ENCODE measurements around the gene GAPDHS. TPM values are rescaled to one million over a fixed set of nuclear protein-coding genes. Genes with fewer than 3 reads are reported as not detected.

GAPDHS gene
- total RNA-seq, 1 experiment from 2014 or later, result not detected

- Histone ChIP-seq H3K4me1 (ENCODE audit: control insufficient read depth in 1 of 2, insufficient read depth in 2 of 2, low read length in 2 of 2) (peaks cover 3 to 8% of the 10 kb centered on the region in 2 experiments; a peak in 3 of 4 replicates), H3K9ac (ENCODE audit: low read length) (no peak overlapping the region), H3K9me2 (ENCODE audit: insufficient read depth) (no peaks in the 10 kb centered on the region), H3K9me3 (ENCODE audit: control insufficient read depth in 1 of 2, insufficient read depth in 1 of 2, low read depth in 1 of 2, low read length in 2 of 2) (no peaks in the 10 kb centered on the region), H3K36me3 (ENCODE audit: control insufficient read depth in 1 of 2, insufficient read depth in 2 of 2, low read length in 2 of 2) (peaks cover 8 to 30% of the 10 kb centered on the region in 2 experiments; a peak in 3 of 4 replicates), H3K4me2 (ENCODE audit: low read length) (no peak overlapping the region), H3K27ac (ENCODE audit: low read depth, low read length) (no peak overlapping the region), H2AFZ (ENCODE audit: low read depth, low read length, poor library complexity, severe bottlenecking) (no peak overlapping the region), H3K27me3 (ENCODE audit: insufficient read depth, low read length) (no peaks in the 10 kb centered on the region), H3K4me3 (replicated peaks in 1 of 2; ENCODE audit: low read depth in 1 of 2, low read length in 2 of 2) (no peak overlapping the region), H3K79me2 (ENCODE audit: insufficient read depth, low read length) (peaks cover 21% of the 10 kb centered on the region), H4K20me1 (ENCODE audit: insufficient read depth) (no peaks in the 10 kb centered on the region)
- no peak for ATAC-seq
- RAD21 ChIA-PET (ENCODE audit: low non-redundant PET in 1 of 2, low total read pairs in 2 of 2, uncharacterized antibody in 2 of 2, unreplicated experiment in 2 of 2), result no interaction called here
- TF ChIP-seq JUND (IDR thresholded peaks at IDR 0.05) (no peak), CTCF (IDR thresholded peaks at IDR 0.05 in 2 of 3, conservative IDR thresholded peaks at IDR 0.05 in 1 of 3; ENCODE audit: borderline replicate concordance in 1 of 3, insufficient read depth in 1 of 3, low read depth in 2 of 3, low read length in 2 of 3) (no peak), RAD21 (IDR thresholded peaks at IDR 0.05; ENCODE audit: low read depth) (no peak), EGR1 (IDR thresholded peaks at IDR 0.05; ENCODE audit: low read depth) (no peak), REST (IDR thresholded peaks at IDR 0.05; ENCODE audit: low read depth) (no peak)
- POLR2A ChIA-PET, result no interaction called here
- BruUV-seq (replicated peaks), result no TSS peak
- no peak for DNase-seq (ENCODE audit: low read depth, low spot score)
- intact Hi-C loops (cut with micrococcal nuclease), result loop anchor here (10.0 kb wide), 1 partner anchor 395 kb away; the partner anchor contains the start of gene LRFN3
- CTCF ChIA-PET, result no interaction called here
Observed at GRCh38 chr19:35539850-35540249, 6.6 kb downstream of the GAPDHS start.
